GM18868 (cell line): ENCODE data around the gene FAAP100.

Experiments used
- ATAC-seq: cut with Tn5 transposase; IDR thresholded peaks from one replicate; pipeline ENCODE4 v1.9.1; 2021; ENCODE audit warnings: mild to moderate bottlenecking, moderate library complexity; ENCODE audit not compliant: unreplicated experiment

The FAAP100 gene

GRCh38 chr17:81577278-81578000, 25.3 kb upstream of the FAAP100 start:
- ATAC-seq: no peak

- no peak for ATAC-seq
Observed at GRCh38 chr17:81576621-81577277, 24.6 kb upstream of the FAAP100 start.

GRCh38 chr17:81575836-81576235, 23.7 kb upstream of the FAAP100 start:
- no peak for ATAC-seq

- ATAC-seq: no peak
Observed at GRCh38 chr17:81574643-81574956, 22.4 kb upstream of the FAAP100 start.

- no peak for ATAC-seq
Observed at GRCh38 chr17:81573794-81574642, 21.9 kb upstream of the FAAP100 start.

- ATAC-seq: no peak
Observed at GRCh38 chr17:81572563-81573168, 20.5 kb upstream of the FAAP100 start.

GRCh38 chr17:81570964-81571363, 18.8 kb upstream of the FAAP100 start:
- no peak for ATAC-seq

- no peak for ATAC-seq
Observed at GRCh38 chr17:81569986-81570514, 17.9 kb upstream of the FAAP100 start.

- no peak for ATAC-seq
Observed at GRCh38 chr17:81568416-81568815, 16.3 kb upstream of the FAAP100 start.

- no peak for ATAC-seq
Observed at GRCh38 chr17:81567191-81567590, 15.0 kb upstream of the FAAP100 start.

GRCh38 chr17:81566461-81567126, 14.4 kb upstream of the FAAP100 start:
- no peak for ATAC-seq

GRCh38 chr17:81565231-81565630, 13.1 kb upstream of the FAAP100 start:
- ATAC-seq: no peak

GRCh38 chr17:81564778-81565177, 12.6 kb upstream of the FAAP100 start:
- no peak for ATAC-seq

- no peak for ATAC-seq
Observed at GRCh38 chr17:81563861-81564586, 11.9 kb upstream of the FAAP100 start.

- no peak for ATAC-seq
Observed at GRCh38 chr17:81561494-81561885, 9.3 kb upstream of the FAAP100 start.

GRCh38 chr17:81558941-81559806, 7.0 kb upstream of the FAAP100 start:
- ATAC-seq: no peak

GRCh38 chr17:81558115-81558468, 5.9 kb upstream of the FAAP100 start:
- no peak for ATAC-seq

GRCh38 chr17:81557276-81558114, 5.3 kb upstream of the FAAP100 start:
- no peak for ATAC-seq
